GM19238 (cell line): ENCODE measurements around the gene PIGA.
"Not testable (repeated sequence)": the region's sequence is repeated elsewhere in the genome, so short reads cannot be mapped to it uniquely, and the experiment has no call there.

Experiments
- DNase-seq: peaks from one replicate; pipeline ENCODE4 v3.0.0; 2011; ENCODE audit warnings: low spot score; ENCODE audit not compliant: insufficient read length

The PIGA gene

DNA sequence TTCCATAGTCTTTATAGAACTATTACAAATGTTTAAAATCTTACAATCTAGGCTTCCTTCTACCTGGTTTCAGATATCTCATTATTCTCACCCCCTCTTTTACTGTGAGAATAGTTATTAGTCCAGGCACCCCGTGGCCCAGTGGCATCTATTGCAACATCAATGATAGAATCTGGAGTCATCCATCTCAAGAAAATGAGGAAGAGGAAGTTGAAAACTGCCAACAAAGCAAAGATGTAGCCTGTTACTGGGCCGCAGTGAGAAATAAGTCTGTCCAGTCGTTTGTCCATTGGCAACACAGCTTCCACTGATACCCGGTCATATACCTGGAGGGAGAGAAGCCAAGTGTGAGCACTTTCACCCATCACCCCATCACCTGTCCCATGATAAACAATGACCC lies 13.9 kb downstream of the PIGA start:
- no peak for DNase-seq

DNA sequence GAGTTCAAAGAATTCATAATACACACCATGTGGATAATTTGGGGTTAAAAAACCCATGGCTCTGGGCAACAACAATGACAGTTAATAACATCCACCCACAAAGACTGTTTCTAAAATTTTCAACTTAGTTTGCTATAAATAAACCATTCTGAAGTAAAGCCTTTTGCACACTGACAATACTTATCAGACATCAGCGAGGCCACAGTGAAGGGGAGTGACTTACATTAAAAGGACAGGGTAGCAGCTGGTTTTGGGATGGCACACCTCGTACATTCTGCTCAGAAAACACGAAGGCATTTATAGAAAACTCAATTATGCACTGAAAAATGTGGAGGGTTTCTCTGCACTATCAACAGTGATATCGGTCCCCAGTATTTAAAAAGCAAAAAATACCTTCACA lies 15.0 kb downstream of the PIGA start:
- no peak for DNase-seq

DNA sequence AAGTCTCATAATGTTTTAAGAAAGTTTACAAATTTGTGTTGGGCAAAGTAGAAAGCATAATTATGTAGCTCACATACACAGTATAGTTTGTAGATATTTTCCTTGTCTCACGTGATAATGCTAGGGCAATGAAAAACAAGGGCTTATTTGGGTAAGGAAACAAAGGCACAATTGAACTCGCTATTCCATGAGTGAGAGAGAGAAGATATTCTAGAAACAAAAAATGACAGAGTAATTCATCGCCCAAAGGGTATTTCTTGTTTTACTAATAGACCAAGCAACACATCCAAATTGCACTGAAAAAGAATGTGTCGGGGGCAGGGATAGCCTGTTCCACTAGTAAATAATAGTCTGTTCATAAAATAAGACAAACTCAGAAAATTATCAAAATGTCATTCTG lies 16.2 kb downstream of the PIGA start:
- no peak for DNase-seq

DNA sequence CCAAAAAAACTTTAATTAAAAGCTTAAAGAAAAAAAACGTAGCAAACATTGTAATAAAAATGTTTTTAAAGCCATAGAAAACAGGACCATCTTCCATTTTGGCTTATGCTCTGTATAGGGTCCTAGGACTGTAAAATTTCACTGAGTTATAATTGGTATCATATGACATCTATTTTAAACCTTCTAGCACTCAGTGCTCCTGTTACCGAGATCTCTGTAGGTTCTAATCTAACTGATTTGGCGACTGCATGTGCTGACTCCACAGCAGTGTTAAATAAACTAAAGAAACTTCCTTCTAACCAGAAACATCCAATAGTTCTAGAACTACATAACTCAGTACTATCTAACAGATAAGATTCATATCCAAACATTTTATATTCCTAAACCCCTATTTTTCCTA lies 19.8 kb downstream of the PIGA start, which contains the start of gene ASB11:
Gene ASB11, minus strand, starts transcription at position 132 of the 400 bp plus-strand sequence. Its CDS starts 35 bp downstream, at position 97.
- no peak for DNase-seq

DNA sequence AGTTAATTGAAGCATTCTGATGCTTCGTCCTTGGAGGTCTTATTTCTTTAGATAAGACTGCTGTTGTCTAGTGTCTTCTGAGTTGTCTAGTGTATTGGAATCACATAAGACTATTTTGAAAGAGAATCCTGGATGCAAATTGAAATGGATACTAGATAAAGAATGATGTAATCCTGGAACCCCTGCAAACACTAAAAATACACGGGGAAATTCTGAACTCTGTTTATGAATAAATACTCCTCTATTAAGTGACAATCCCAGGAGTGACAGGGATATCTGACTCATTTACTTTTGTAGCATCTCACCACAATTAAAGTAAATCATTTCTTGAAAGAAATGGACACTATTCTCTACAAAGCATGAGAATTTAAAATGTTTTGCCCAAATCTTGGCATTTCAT lies 20.9 kb downstream of the PIGA start:
- no peak for DNase-seq

DNA sequence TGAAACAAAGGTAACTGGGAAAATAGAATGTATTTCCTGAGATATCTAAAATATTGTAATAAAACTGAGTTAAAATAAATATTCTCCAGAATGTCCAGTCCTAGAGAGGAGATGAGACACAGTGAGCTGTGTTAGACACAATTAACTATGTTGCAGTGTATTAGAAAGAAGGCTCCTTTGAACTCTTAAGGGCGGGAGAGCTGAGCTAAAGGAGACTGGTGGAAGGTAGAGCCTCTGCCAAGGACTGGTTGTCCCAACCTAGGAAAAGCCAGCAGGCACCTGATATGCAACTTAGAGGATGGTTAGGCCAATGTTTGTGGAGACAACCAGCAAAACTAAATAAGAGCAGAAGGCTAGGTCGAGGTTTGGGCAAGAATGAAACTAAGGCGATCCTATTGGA lies 24.2 kb downstream of the PIGA start:
- no peak for DNase-seq

DNA sequence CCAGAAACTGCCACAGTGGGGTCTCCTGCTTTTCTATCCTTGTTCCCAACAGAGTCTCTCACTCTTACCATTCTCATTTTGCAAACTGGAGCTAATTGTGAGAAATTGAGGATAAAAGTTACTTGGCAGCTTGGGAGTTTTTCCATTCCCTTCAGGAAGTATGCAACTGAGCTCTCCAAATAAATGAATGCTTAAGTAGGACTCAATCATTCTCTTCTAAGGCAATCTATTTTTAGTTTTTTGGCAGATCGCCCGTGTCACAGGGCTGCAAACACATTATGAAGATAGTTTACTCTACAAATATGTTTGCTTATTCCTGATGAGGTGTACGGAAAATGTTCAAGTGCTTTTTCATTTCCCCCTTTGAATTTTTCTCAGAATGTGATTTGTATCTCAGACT lies 25.2 kb downstream of the PIGA start:
- DNase-seq, result no peak

DNA sequence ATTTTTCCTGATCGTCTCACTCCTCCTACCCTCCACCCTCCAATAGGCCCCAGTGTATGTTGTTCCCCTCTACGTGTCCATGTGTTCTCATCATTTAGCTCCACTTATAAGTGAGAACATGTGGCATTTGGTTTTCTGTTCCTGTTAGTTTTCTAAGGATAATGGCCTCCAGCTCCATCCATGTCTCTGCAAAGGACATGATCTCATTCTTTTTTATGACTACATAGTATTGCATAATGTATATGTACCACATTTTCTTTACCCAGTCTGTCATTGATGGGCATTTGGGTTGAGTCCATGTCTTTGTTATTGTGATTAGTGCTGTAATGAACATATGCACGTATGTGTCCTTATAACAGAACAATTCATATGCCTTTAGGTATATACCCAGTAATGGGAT lies 29.4 kb downstream of the PIGA start:
- not testable (repeated sequence) for DNase-seq

DNA sequence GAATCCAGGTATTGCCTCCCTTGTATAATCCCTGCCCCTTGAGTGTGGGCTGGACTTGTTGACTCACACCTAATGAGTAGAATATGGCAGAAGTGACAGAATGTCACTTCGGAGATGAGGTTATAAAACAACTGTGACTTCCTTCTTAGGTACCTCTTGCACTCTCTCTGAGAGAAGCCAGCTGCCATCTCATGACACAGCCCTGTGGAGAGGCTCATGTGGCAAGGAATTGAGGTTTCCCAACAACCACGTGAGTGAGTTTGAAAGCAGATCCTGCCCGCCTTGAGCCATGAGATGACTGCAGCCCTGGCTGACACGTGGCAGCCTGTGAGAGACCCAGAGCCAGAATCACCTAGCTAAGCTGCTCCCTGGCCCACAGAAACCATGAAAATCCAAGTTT lies 33.4 kb downstream of the PIGA start:
- DNase-seq, result no peak

DNA sequence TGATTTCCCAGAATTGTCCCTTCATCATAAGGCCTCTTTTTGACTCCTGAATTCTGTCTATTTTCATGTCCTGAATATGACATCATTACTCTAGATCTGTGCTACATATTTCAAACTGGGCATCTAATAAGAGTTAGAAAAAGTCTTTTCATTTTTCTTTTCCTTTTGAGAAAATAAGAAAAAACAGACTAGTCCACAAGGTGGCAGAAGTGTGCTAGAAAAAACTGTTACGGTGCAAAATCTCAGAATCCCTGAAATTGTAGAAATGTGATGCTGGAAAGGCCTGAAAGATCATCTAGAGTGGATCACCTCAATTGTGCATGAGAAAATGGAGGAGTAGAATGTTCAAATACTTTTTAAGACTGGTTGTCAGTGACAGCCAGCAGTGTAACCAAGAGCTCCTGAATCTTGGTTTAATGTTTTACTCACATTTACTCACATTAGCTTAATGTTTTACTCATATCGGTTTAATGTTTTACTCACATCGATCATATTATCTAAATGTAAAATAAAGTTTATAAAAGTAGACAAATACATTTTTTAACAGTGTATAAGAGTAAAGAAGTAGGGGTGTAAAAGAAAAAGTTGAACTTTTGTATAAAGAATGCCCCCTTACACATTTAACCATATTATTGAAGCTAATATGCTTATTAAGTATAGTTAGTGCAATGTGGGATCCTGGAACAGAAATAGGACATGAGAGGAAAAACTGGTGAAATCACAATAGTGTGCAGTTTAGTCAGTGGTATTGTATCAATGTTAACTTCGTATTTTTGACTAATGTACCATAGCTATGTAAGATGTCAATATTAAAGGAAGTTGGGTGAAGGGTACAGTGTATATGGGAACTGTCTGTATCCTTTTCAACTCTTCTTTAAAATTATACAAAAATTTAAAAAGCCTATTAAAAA lies 35.1 kb downstream of the PIGA start:
- no peak for DNase-seq

DNA sequence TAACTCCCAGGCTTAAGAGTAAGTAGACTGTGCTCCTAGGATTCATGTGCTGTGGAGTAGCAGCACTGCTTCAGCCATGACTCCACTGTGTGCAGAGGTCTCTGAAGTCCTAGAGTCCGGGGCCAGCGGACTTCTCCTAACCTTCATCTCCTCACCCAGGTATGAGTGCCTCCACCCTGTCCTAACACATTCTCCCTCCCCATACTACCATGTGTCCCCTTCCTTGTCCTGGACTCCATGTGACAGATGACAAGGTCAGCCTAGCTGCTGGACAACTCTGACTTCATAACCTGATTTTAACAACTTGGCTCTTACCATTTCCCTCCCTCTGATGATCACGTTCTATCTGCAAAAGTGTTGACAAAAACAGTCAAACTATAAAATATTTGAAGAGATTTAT lies 36.5 kb downstream of the PIGA start:
- no peak for DNase-seq

DNA sequence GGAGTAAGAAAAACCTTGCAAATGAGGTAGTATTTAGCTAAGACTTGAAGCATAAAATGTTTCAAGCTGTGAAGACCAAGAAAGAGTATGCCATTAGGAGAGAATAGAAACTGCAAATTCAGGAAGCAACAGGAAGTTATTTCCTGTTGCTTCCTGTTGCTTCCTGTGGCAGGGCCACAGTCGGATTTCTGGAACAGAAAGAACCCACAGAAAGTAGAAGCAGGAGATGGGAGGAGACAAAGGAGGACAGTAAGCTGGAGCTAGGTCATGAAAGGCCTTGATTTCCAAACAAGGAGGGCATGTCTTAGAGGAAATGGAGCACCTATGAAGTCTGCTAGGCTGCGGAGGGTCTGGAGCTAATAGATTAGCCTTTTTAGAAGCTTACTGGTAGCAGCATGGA lies 37.1 kb downstream of the PIGA start:
- no peak for DNase-seq

DNA sequence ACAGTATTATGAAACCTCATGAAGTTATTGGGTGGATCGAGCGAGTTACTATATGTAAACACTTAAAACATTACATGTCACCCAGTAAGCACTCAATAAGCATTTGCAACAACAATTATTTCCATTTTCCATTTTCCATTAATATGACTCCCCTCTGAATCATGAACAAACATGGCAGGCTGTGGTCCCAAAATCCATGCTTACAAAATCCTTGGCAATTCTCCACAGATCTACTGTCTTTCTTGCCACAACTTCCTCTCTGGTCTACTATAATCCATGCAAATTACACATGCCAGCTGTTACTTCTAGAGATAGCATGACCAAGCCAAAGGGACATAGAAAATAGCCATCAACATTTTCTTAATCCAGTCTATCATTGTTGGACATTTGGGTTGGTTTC lies 41.9 kb downstream of the PIGA start:
- no peak for DNase-seq

DNA sequence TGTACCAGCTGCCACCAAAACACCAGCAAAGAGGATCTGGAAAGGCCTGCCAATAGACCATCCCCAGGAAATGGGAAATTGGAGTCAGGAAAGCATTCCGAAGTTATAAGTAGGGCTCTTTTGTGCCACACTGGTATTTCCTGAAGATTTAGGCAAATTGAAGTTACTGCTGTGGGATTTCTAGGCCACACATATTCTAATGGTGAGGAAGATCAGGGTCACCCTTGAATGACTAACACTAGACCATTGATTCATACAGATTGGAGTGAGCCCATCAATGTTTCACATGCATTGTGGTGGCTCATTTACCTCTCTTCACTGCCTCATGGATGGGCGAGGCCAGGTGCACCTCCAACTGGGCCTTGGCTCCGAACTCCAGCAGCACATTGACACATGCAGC lies 42.5 kb downstream of the PIGA start:
- DNase-seq, result no peak

DNA sequence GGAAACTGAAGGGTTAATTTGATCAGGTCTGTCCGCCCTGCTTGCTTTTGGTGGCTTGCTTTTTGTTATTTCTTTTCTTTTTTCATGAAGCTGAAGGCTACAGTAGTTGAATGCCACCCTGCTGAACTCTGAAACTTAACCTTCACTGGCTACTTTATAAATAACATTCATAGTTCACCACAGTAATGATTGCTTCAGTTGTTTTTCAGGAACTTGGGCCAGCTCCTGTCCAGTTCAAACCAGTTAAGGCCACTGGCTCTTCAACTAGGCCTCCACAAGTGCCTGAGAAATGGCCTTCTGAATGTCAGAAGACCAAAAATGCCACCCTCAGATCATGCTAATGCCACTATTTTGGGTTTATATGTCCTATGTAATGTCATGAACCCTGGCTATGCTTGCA lies 57.7 kb downstream of the PIGA start:
- DNase-seq, result no peak

DNA sequence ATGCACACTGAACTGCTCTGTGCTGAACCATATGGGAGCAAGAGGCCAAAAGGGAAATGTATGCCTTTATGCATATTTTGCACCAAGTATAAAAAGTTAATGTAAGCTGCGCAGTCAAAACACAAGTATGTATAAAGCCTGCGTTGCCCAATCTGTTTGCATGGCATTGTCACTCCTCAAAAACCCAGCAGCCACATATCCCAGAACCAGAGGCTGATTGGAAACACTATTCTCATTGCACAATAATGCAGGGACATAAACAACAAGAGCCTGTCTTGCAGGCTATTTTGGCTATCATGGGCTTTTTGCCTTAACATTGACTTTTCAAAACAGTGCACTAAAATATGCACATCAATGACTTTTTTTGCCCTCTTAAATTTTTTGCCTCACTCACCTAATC lies 60.4 kb downstream of the PIGA start:
- no peak for DNase-seq

DNA sequence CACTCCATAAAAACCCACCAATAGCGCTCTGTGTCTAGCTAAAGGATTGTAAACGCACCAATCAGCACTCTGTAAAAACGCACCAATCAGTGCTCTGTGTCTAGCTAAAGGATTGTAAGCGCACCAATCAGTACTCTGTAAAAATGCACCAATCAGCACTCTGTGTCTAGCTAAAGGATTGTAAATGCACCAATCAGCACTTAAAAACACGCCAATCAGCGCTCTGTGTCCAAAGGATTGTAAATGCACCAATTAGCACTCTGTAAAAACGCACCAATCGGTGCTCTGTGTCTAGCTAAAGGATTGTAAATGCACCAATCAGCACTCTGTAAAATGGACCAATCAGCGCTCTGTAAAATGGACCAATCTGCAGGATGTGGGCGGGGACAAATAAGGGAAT lies 62.0 kb downstream of the PIGA start:
- not testable (repeated sequence) for DNase-seq

DNA sequence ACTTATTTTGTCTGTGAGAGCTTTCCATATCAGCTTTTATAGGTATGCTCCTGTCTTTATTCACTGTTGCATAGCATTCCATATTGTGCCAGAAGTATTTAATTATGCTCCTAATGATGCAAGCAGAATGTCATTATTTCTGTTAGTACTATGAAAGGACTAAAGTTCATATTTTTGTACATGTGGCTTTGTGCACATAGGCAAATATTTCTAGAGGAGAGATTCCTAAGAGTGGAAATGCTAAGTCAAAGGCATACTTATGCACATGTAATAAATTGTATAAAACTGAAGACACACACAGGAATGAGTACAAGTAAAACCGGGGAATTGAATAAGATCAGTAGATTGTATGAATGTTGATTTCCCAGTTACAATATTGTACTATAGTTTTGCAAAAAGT lies 63.6 kb downstream of the PIGA start:
- no peak for DNase-seq

DNA sequence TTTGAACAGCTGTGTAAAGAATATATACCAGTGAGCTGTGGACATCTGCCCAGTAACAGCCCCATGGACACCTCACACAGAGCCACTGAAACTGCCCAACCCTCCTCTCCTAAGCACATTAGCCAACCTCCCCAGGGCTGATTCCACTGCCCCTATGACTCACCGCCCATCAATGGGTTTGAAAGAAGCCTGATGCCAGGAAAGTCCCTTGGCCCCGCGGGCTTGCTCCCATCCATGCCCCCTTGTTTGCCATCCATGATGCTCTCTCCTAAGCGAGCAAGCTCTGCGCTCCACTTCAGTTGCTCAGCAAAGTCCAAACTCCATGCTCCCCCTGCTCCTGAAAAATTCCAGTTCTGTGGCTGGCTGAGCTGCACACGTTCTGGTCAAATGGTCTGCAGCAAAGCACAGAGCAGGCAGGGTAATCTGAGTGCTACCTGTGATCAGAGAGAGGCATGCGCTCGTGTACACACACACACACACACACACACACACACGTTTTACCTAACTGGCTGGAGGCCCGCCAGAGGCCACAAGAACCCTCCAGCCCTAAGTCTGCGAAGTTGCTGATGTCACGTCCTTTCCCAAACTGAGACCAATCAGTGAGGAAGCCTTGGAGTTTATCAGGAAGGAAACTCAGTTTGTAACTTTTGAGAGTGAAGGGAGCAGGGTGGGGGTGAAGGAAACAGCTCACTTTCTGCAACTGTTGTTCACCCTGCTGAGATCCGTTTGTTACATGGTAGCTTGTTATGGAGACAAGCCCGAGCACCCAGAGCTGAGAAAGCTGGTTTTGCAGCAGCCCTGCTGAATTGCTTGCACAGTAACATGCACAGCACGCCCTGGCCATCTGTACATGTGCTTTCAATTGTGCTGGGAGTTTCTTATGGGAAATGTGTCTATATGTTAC lies 65.5 kb downstream of the PIGA start, which contains the start of gene ASB9:
Gene ASB9, minus strand, starts transcription at position 466 of the 904 bp plus-strand sequence. Its CDS starts 209 bp downstream, at position 257.
- DNase-seq, result no peak
